ENCODE measurements around the gene SLC26A2.

DNA sequence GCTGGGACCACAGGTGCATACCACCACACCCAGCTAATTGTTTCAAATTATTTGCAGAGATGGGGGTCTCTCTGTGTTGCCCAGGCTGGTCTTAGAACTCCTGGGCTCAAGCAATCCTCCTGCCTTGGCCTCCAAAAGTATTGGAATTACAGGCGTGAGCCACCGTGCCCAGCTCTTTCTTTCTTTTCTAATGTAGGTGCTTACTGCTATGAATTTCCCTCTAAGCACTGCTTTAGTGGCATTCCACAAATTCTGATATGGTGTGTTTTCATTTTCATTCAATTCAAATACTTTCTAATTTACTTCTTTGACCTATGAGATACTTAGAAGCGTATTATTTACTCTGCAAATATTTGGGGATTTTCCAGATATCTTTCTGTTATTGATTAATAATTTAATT is 54.9 kb downstream of the SLC26A2 start:
- TF ChIP-seq ZNF274 (IDR thresholded peaks at IDR 0.05; ENCODE audit: low read depth, low read length) (no peak), SUZ12 (IDR thresholded peaks at IDR 0.05; ENCODE audit: extremely low read depth, insufficient read depth, insufficient read length) (no peak), YY1 (IDR thresholded peaks at IDR 0.05; ENCODE audit: insufficient read depth, insufficient read length) (no peak)
